ENCODE data around the gene MICB. TPM values are rescaled to one million over a fixed set of nuclear protein-coding genes. Genes with fewer than 3 reads are reported as not detected.

MICB gene
- total RNA-seq, 1 experiment from 2014 or later = 21.7 TPM

DNA sequence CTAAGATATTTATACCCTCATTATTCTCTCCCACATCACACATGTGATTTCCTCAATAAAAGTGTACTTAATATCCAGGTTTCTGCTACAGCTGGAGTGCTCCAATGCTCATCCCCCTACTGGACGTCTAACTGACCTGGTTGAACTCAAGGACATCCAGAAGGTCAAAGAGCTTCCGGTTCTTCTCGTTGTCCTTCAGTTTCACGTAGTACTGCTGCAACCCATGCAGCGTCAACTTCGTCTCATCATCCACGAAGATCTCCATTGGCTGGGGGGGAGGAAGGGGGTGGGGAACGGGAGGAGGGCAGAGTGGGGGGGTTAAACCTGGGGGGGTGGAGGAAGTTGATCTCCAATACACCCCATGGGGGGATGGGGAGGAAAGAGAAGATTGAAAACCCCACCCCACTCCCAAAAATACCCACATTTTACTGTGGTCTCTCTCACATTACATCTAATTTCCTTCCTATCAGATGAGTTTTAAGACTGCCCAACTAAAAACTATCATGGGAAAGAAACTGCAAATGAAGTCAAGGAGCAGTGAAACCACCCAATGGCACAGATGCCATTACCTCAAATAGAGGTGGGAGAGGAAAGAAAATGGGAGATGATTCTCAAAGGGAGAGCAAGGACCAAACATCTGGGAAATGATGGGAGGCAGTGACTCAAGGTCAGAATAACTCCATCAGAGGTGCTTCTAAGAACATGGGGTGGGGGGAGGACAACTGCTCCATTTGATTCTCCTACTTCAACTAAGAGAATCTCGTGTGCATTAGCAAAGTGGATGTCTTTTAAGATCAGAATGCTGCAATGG is 34.9 kb downstream of the MICB start:
- no peak for DNase-seq (ENCODE audit: low read depth, low spot score)
- Histone ChIP-seq H3K79me2 (ENCODE audit: insufficient read depth, low read length) (peaks cover 54% of the 10 kb centered on the region), H4K20me1 (ENCODE audit: insufficient read depth) (peaks cover 25% of the 10 kb centered on the region; the same call in 1 of the 2 replicates), H3K9me2 (ENCODE audit: insufficient read depth) (no peaks in the 10 kb centered on the region), H2AFZ (ENCODE audit: low read depth, low read length, poor library complexity, severe bottlenecking) (no peak overlapping the region), H3K36me3 (ENCODE audit: control insufficient read depth in 1 of 2, insufficient read depth in 2 of 2, low read length in 2 of 2) (peaks cover 63 to 70% of the 10 kb centered on the region in 2 experiments), H3K9me3 (ENCODE audit: control insufficient read depth in 1 of 2, insufficient read depth in 1 of 2, low read depth in 1 of 2, low read length in 2 of 2) (no peaks in the 10 kb centered on the region), H3K4me3 (replicated peaks in 1 of 2; ENCODE audit: low read depth in 1 of 2, low read length in 2 of 2) (no peak overlapping the region), H3K4me1 (ENCODE audit: control insufficient read depth in 1 of 2, insufficient read depth in 2 of 2, low read length in 2 of 2) (no peaks in the 10 kb centered on the region), H3K4me2 (ENCODE audit: low read length) (no peak overlapping the region), H3K27me3 (ENCODE audit: insufficient read depth, low read length) (no peaks in the 10 kb centered on the region), H3K9ac (ENCODE audit: low read length) (no peak overlapping the region), H3K27ac (ENCODE audit: low read depth, low read length) (no peak overlapping the region)
- ATAC-seq = no peak
- ChIA-PET RAD21 (ENCODE audit: low non-redundant PET in 1 of 2, low total read pairs in 2 of 2, uncharacterized antibody in 2 of 2, unreplicated experiment in 2 of 2) (no interaction called here), CTCF (no interaction called here), POLR2A (interaction anchor here (0.7 to 1.0 kb wide), 2 partner anchors 35 to 128 kb away, joined by 3 to 8 read pairs; partner anchors contain the start of genes C6orf47 and MICB)
- TF ChIP-seq, protein P1, sequence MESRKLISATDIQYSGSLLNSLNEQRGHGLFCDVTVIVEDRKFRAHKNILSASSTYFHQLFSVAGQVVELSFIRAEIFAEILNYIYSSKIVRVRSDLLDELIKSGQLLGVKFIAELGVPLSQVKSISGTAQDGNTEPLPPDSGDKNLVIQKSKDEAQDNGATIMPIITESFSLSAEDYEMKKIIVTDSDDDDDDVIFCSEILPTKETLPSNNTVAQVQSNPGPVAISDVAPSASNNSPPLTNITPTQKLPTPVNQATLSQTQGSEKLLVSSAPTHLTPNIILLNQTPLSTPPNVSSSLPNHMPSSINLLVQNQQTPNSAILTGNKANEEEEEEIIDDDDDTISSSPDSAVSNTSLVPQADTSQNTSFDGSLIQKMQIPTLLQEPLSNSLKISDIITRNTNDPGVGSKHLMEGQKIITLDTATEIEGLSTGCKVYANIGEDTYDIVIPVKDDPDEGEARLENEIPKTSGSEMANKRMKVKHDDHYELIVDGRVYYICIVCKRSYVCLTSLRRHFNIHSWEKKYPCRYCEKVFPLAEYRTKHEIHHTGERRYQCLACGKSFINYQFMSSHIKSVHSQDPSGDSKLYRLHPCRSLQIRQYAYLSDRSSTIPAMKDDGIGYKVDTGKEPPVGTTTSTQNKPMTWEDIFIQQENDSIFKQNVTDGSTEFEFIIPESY (IDR thresholded peaks at IDR 0.05; ENCODE audit: extremely low read depth, insufficient replicate concordance, low read length) = no peak
- TF ChIP-seq POLR2AphosphoS5 (IDR thresholded peaks at IDR 0.05; ENCODE audit: low read depth, low read length) = 0 out of 2 replicates have a peak, but pooled peaks have one; percentile 10
- BruUV-seq (replicated peaks) = no TSS peak
- intact Hi-C loops (cut with micrococcal nuclease) = no loop called here

DNA sequence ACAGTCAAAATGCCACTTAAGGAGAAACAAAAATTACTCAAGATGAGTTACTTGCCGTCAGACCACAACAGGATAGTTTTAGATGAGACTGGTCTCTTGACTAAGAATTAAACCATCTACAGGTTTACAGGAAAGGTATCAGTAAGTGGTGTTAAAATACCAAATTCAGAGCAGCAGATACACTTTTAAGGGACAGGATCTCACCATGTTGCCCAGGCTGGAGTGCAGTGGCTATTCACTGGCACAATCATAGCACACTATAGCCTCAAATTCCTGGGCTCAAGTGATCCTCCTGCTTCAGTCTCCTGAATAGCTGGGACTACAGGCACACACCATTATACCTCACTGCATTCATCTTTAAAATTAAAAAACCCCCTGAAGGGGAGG is 35.5 kb downstream of the MICB start:
- H3K27me3 ChIP-seq (ENCODE audit: insufficient read depth, low read length) = no peaks in the 10 kb centered on the region
- H4K20me1 ChIP-seq (ENCODE audit: insufficient read depth) = peaks cover 23% of the 10 kb centered on the region; the same call in 1 of the 2 replicates
- H3K9me2 ChIP-seq (ENCODE audit: insufficient read depth) = no peaks in the 10 kb centered on the region
- H2AFZ ChIP-seq (ENCODE audit: low read depth, low read length, poor library complexity, severe bottlenecking) = no peak overlapping the region
- peaks cover 68 to 75% of the 10 kb centered on the region in 2 experiments for H3K36me3 ChIP-seq (ENCODE audit: control insufficient read depth in 1 of 2, insufficient read depth in 2 of 2, low read length in 2 of 2)
- ChIA-PET RAD21 (ENCODE audit: low non-redundant PET in 1 of 2, low total read pairs in 2 of 2, uncharacterized antibody in 2 of 2, unreplicated experiment in 2 of 2) (no interaction called here), CTCF (no interaction called here), POLR2A (no interaction called here)
- no peaks in the 10 kb centered on the region for H3K4me1 ChIP-seq (ENCODE audit: control insufficient read depth in 1 of 2, insufficient read depth in 2 of 2, low read length in 2 of 2)
- H3K4me2 ChIP-seq (ENCODE audit: low read length) = no peak overlapping the region
- no peak overlapping the region for H3K27ac ChIP-seq (ENCODE audit: low read depth, low read length)
- H3K79me2 ChIP-seq (ENCODE audit: insufficient read depth, low read length) = peaks cover 60% of the 10 kb centered on the region
- no peak for ATAC-seq
- H3K9ac ChIP-seq (ENCODE audit: low read length) = no peak overlapping the region
- TF ChIP-seq YY1 (IDR thresholded peaks at IDR 0.05; ENCODE audit: extremely low read depth, insufficient replicate concordance, low read depth, low read length) (no peak), CBX3 (IDR thresholded peaks at IDR 0.05; ENCODE audit: low read depth) (no peak), TCF7L2 (IDR thresholded peaks at IDR 0.05; ENCODE audit: borderline replicate concordance, extremely low read depth, insufficient read depth, insufficient read length) (no peak), POLR2AphosphoS5 (IDR thresholded peaks at IDR 0.05; ENCODE audit: low read depth, low read length) (0 out of 2 replicates have a peak, but pooled peaks have one; percentile 10)
- TF ChIP-seq, protein P2, sequence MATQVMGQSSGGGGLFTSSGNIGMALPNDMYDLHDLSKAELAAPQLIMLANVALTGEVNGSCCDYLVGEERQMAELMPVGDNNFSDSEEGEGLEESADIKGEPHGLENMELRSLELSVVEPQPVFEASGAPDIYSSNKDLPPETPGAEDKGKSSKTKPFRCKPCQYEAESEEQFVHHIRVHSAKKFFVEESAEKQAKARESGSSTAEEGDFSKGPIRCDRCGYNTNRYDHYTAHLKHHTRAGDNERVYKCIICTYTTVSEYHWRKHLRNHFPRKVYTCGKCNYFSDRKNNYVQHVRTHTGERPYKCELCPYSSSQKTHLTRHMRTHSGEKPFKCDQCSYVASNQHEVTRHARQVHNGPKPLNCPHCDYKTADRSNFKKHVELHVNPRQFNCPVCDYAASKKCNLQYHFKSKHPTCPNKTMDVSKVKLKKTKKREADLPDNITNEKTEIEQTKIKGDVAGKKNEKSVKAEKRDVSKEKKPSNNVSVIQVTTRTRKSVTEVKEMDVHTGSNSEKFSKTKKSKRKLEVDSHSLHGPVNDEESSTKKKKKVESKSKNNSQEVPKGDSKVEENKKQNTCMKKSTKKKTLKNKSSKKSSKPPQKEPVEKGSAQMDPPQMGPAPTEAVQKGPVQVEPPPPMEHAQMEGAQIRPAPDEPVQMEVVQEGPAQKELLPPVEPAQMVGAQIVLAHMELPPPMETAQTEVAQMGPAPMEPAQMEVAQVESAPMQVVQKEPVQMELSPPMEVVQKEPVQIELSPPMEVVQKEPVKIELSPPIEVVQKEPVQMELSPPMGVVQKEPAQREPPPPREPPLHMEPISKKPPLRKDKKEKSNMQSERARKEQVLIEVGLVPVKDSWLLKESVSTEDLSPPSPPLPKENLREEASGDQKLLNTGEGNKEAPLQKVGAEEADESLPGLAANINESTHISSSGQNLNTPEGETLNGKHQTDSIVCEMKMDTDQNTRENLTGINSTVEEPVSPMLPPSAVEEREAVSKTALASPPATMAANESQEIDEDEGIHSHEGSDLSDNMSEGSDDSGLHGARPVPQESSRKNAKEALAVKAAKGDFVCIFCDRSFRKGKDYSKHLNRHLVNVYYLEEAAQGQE (IDR thresholded peaks at IDR 0.05; ENCODE audit: low read depth) = no peak
- BruUV-seq (replicated peaks) = no TSS peak
- DNase-seq (ENCODE audit: low read depth, low spot score) = no peak
- no peaks in the 10 kb centered on the region for H3K9me3 ChIP-seq (ENCODE audit: control insufficient read depth in 1 of 2, insufficient read depth in 1 of 2, low read depth in 1 of 2, low read length in 2 of 2)
- intact Hi-C loops (cut with micrococcal nuclease) = no loop called here
- H3K4me3 ChIP-seq (replicated peaks in 1 of 2; ENCODE audit: low read depth in 1 of 2, low read length in 2 of 2) = no peak overlapping the region

Measured in HCT116 (cell line).